Tibial nerve (tissue), 4 donors: ENCODE data around the gene NRXN3.

Source experiments
- CTCF ChIP-seq, 5 experiments: fragments of 200-600 bp in 3 of 5; fragments of 450-650 bp in 2 of 5; sonication (generic) in 3 of 5; IDR thresholded peaks; one replicate each; pipeline ENCODE4 v1.5.1; 2016 to 2019; ENCODE audit warnings: antibody characterized with exemption in 5 of 5, mild to moderate bottlenecking in 3 of 5, moderate library complexity in 2 of 5
- EP300 ChIP-seq, 2 donors: sonication (generic); formaldehyde crosslinking; IDR thresholded peaks; one replicate each; pipeline ENCODE4 v1.6.1; 2017; ENCODE audit warnings: antibody characterized with exemption in 2 of 2, mild to moderate bottlenecking in 1 of 2
- POLR2A ChIP-seq, 2 donors: fragments of 450-650 bp; IDR thresholded peaks; one replicate each; pipeline ENCODE4 v1.6.1; 2017; ENCODE audit warnings: antibody characterized with exemption in 2 of 2, mild to moderate bottlenecking in 2 of 2, moderate library complexity in 2 of 2

GRCh38 chr14:79855789-79856188 is 1685.6 kb downstream of the NRXN3 start:
- TF ChIP-seq CTCF (IDR thresholded peaks at IDR 0.05) (no peak), POLR2A (IDR thresholded peaks at IDR 0.05) (no peak), EP300 (IDR thresholded peaks at IDR 0.05) (no peak)
